Osteocyte (in vitro differentiated cells): Measurements from ENCODE around the gene PDE11A. TPM values are rescaled to one million over a fixed set of nuclear protein-coding genes. Genes with fewer than 3 reads are reported as not detected.

Experiments
- DNase-seq: peaks from one replicate; pipeline ENCODE4 v3.0.0; 2021; ENCODE audit warnings: mixed read lengths; ENCODE audit not compliant: unreplicated experiment; ENCODE audit errors: extremely low spot score
- H3K27ac Mint-ChIP-seq: one replicate; pipeline ENCODE4 v1.8.0; 2021; ENCODE audit warnings: mild to moderate bottlenecking, mixed read lengths; ENCODE audit not compliant: unreplicated experiment
- H3K27me3 Mint-ChIP-seq: one replicate; pipeline ENCODE4 v1.8.0; 2021; ENCODE audit warnings: mixed read lengths; ENCODE audit not compliant: unreplicated experiment
- H3K36me3 Mint-ChIP-seq: one replicate; pipeline ENCODE4 v1.8.0; 2021; ENCODE audit warnings: mixed read lengths; ENCODE audit not compliant: unreplicated experiment
- H3K4me1 Mint-ChIP-seq: one replicate; pipeline ENCODE4 v1.8.0; 2021; ENCODE audit warnings: mixed read lengths; ENCODE audit not compliant: unreplicated experiment
- H3K4me3 Mint-ChIP-seq: one replicate; pipeline ENCODE4 v1.8.0; 2021; ENCODE audit warnings: mild to moderate bottlenecking, moderate library complexity, mixed read lengths; ENCODE audit not compliant: unreplicated experiment
- H3K9me3 Mint-ChIP-seq: one replicate; pipeline ENCODE4 v1.8.0; 2021; ENCODE audit warnings: mixed read lengths; ENCODE audit not compliant: unreplicated experiment
- CTCF ChIP-seq: fragments of 200-600 bp; sonication (generic); IDR thresholded peaks from 2 replicates; pipeline ENCODE4 v1.5.0; 2021; ENCODE audit warnings: antibody characterized with exemption, mild to moderate bottlenecking, moderate library complexity
- total RNA-seq: library from RNA; stranded (reverse); gene quantifications from 2 replicates; pipeline ENCODE4 v1.2.1, GENCODE V29; 2021

PDE11A gene
- total RNA-seq, 1 donor from 2014 or later: 0.05 TPM

DNA sequence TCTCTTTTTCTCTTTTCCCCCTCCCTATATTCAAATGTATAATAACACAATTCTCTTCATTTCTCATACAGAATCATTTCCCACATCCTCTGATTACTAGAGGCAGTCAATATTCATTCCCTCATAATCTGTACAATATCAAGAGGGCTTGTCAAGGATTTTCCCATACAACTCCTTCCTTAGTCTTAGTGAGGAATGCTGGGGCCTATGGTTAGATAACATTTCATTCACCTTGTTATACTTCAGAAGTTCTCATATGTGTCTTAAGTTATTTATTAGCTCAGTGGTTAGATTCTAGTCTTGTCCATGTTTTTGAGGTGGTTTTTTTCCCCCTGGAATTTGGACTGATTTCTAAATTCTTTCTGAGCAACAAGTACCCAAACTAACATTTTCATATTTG, 289.5 kb downstream of the PDE11A start:
- no peak overlapping the region for H3K27ac Mint-ChIP-seq
- TF ChIP-seq CTCF: no peak
- no peaks in the 10 kb centered on the region for H3K36me3 Mint-ChIP-seq
- peaks cover 7% of the 10 kb centered on the region for H3K4me1 Mint-ChIP-seq
- no peak overlapping the region for H3K4me3 Mint-ChIP-seq
- H3K27me3 Mint-ChIP-seq: peaks cover 13% of the 10 kb centered on the region
- DNase-seq: no peak
- no peaks in the 10 kb centered on the region for H3K9me3 Mint-ChIP-seq

DNA sequence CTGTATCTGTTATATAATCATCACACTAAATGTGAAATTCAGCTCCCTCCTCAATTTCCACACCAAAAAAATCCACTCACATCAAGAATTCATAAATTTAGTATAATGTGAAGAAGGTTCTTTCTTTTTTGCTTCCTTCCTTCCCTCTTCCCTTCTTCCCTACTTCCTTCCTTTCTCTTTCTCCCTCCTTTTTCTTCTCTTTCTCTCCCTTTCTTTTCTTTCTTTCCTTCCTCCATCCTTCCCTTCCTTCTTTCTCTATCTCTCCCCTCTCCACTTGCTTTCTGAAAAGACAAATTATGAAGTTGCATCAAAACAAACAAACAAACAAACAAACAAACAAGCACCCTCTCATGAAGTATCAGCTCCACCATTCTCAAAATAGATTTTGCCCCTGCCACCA, 290.0 kb downstream of the PDE11A start:
- DNase-seq: no peak
- Mint-ChIP-seq H3K27ac (no peak overlapping the region), H3K36me3 (no peaks in the 10 kb centered on the region), H3K9me3 (no peaks in the 10 kb centered on the region), H3K4me1 (peaks cover 7% of the 10 kb centered on the region), H3K27me3 (peaks cover 13% of the 10 kb centered on the region), H3K4me3 (no peak overlapping the region)
- no peak for TF ChIP-seq CTCF

DNA sequence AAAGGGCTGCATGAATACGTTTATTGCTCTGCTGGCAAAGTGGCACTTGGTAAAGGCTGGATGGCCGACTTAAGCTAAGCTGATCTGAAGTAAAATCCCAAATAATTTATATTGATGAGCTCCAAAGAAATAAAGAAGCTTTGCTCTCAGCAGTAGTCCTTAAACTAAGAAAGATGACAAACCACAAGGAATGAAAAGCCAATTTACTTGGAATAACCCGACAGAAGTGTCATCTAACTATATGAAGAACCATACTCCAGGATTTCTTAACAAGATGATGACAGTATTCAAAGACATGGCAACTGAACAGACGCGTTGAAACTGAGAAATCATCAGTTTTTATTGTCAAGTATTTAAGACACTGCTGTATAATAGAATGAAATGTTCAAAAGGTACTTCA, 294.1 kb downstream of the PDE11A start:
- Mint-ChIP-seq H3K9me3 (no peaks in the 10 kb centered on the region), H3K27me3 (peaks cover 28% of the 10 kb centered on the region), H3K4me3 (no peak overlapping the region), H3K36me3 (no peaks in the 10 kb centered on the region), H3K27ac (no peak overlapping the region), H3K4me1 (no peaks in the 10 kb centered on the region)
- no peak for TF ChIP-seq CTCF
- no peak for DNase-seq

GRCh38 chr2:177772529-177772928, 300.0 kb downstream of the PDE11A start:
- Mint-ChIP-seq H3K9me3 (no peaks in the 10 kb centered on the region), H3K4me1 (no peaks in the 10 kb centered on the region), H3K27me3 (peaks cover 22% of the 10 kb centered on the region), H3K27ac (no peak overlapping the region), H3K36me3 (no peaks in the 10 kb centered on the region), H3K4me3 (no peak overlapping the region)
- TF ChIP-seq CTCF: peak; percentile 56
- no peak for DNase-seq

DNA sequence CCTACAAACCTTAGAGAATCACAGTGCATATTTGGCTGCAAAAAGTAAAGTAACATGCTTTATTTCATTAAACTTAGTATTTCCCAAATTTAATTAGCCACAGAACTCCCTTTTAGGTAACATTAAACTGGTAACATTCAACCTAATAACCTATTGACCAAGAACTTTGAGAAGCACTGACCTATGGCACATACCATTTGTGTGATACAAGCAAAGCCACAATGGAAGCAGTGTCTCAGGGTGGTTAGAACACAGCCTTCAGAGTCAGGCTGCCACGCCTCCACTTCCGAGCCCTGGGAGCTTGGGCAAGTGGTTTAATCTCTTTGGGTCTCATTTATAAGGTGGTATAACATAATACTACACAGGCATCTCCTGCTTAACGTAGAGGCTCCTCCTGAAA, 301.4 kb downstream of the PDE11A start:
- Mint-ChIP-seq H3K4me3 (no peak overlapping the region), H3K4me1 (no peaks in the 10 kb centered on the region), H3K27ac (no peak overlapping the region), H3K27me3 (peaks cover 22% of the 10 kb centered on the region), H3K36me3 (no peaks in the 10 kb centered on the region), H3K9me3 (no peaks in the 10 kb centered on the region)
- no peak for DNase-seq
- no peak for TF ChIP-seq CTCF
